Measurements from ENCODE around the gene HERC4. TPM values are rescaled to one million over a fixed set of nuclear protein-coding genes. Genes with fewer than 3 reads are reported as not detected.

Gene HERC4
- total and polyA plus RNA-seq, 7 experiments from 2014 or later = 21.2 to 113 (median 71.6) TPM

- intact Hi-C loops (cut with micrococcal nuclease) = no loop called here
- CTCF ChIA-PET = no interaction called here
- Histone ChIP-seq H3K27ac (ENCODE audit: low read depth, low read length) (no peak overlapping the region), H3K4me3 (ENCODE audit: low read length) (no peak overlapping the region), H3K4me1 (ENCODE audit: control insufficient read depth in 2 of 2, insufficient read depth in 2 of 2, low read length in 2 of 2) (no peaks in the 10 kb centered on the region), H3K36me3 (ENCODE audit: control insufficient read depth in 2 of 3, insufficient read depth in 3 of 3, low read length in 3 of 3) (peaks cover 0 to 29% (median 7%) of the 10 kb centered on the region in 3 experiments), H3K9me3 (ENCODE audit: control insufficient read depth in 2 of 3, low read length in 3 of 3) (no peaks in the 10 kb centered on the region), H3K27me3 (ENCODE audit: control insufficient read depth in 2 of 2, insufficient read depth in 2 of 2, low read length in 2 of 2) (no peaks in the 10 kb centered on the region)
- peaks cover 0 to 36% (median 15%) of the 10 kb centered on the region in 5 donors for H3K36me3 Mint-ChIP-seq
- DNase-seq = no peak
- POLR2A ChIA-PET = no interaction called here
- no peaks in the 10 kb centered on the region for H3K9me3 Mint-ChIP-seq
- no peaks in the 10 kb centered on the region for H3K27me3 Mint-ChIP-seq
- no peak for ATAC-seq
- H3K4me3 Mint-ChIP-seq = no peak overlapping the region
- peaks cover 0 to under 1% (median 0%) of the 10 kb centered on the region in 7 donors for H3K4me1 Mint-ChIP-seq
- H3K27ac Mint-ChIP-seq = peak overlapping the region in 1 of 9 donors; percentile 24
Observed at GRCh38 chr10:67923551-67923950, 151.5 kb downstream of the HERC4 start.

GRCh38 chr10:67921065-67921464, 154.0 kb downstream of the HERC4 start:
- ChIA-PET CTCF (interaction anchor here (1.0 kb wide), 1 partner anchor 9 kb away, joined by 3 read pairs; no protein-coding TSS in a partner anchor), POLR2A (no interaction called here)
- intact Hi-C loops (cut with micrococcal nuclease) = no loop called here
- H3K4me3 ChIP-seq (ENCODE audit: low read length) = no peak overlapping the region
- no peaks in the 10 kb centered on the region for H3K27me3 Mint-ChIP-seq
- H3K9me3 ChIP-seq (ENCODE audit: control insufficient read depth in 2 of 3, low read length in 3 of 3) = no peaks in the 10 kb centered on the region
- no peak overlapping the region for H3K4me3 Mint-ChIP-seq
- H3K36me3 Mint-ChIP-seq = peaks cover 0 to 38% (median 14%) of the 10 kb centered on the region in 5 donors
- H3K27me3 ChIP-seq (ENCODE audit: control insufficient read depth in 2 of 2, insufficient read depth in 2 of 2, low read length in 2 of 2) = no peaks in the 10 kb centered on the region
- no peaks in the 10 kb centered on the region for H3K9me3 Mint-ChIP-seq
- H3K4me1 ChIP-seq (ENCODE audit: control insufficient read depth in 2 of 2, insufficient read depth in 2 of 2, low read length in 2 of 2) = no peaks in the 10 kb centered on the region
- no peak for ATAC-seq
- no peak for DNase-seq
- peaks cover 0 to 11% (median 8%) of the 10 kb centered on the region in 7 donors for H3K4me1 Mint-ChIP-seq
- H3K36me3 ChIP-seq (ENCODE audit: control insufficient read depth in 2 of 3, insufficient read depth in 3 of 3, low read length in 3 of 3) = peaks cover 0 to 14% (median 7%) of the 10 kb centered on the region in 3 experiments
- H3K27ac ChIP-seq (ENCODE audit: low read depth, low read length) = no peak overlapping the region
- H3K27ac Mint-ChIP-seq = peak overlapping the region in 6 of 9 donors; percentile 2 to 57 (median 16)

- CTCF ChIA-PET = interaction anchor here (0.9 kb wide), 1 partner anchor 62 kb away, joined by 3 read pairs; no protein-coding TSS in a partner anchor
- Mint-ChIP-seq H3K36me3 (peaks cover 7 to 42% (median 26%) of the 10 kb centered on the region in 5 donors), H3K27me3 (no peaks in the 10 kb centered on the region), H3K4me1 (peaks cover 8 to 24% (median 23%) of the 10 kb centered on the region in 7 donors), H3K4me3 (no peak overlapping the region), H3K27ac (peak overlapping the region in 3 of 9 donors; percentile 22 to 32 (median 25)), H3K9me3 (peaks cover 0 to 2% (median 0%) of the 10 kb centered on the region in 11 donors)
- Histone ChIP-seq H3K27me3 (ENCODE audit: control insufficient read depth in 2 of 2, insufficient read depth in 2 of 2, low read length in 2 of 2) (no peaks in the 10 kb centered on the region), H3K36me3 (ENCODE audit: control insufficient read depth in 2 of 3, insufficient read depth in 3 of 3, low read length in 3 of 3) (peaks cover 5 to 23% (median 7%) of the 10 kb centered on the region in 3 experiments), H3K4me1 (ENCODE audit: control insufficient read depth in 2 of 2, insufficient read depth in 2 of 2, low read length in 2 of 2) (no peaks in the 10 kb centered on the region), H3K9me3 (ENCODE audit: control insufficient read depth in 2 of 3, low read length in 3 of 3) (no peaks in the 10 kb centered on the region), H3K27ac (ENCODE audit: low read depth, low read length) (no peak overlapping the region), H3K4me3 (ENCODE audit: low read length) (no peak overlapping the region)
- ATAC-seq (no peak), DNase-seq (no peak)
- POLR2A ChIA-PET = no interaction called here
- intact Hi-C loops (cut with micrococcal nuclease) = loop anchor here (5.0 to 10.0 kb wide), 2 partner anchors 60 to 1733 kb away; no protein-coding TSS in a partner anchor
Observed at GRCh38 chr10:67917679-67918078, 157.4 kb downstream of the HERC4 start.

GRCh38 chr10:67917169-67917568, 157.9 kb downstream of the HERC4 start:
- no peak for ATAC-seq
- POLR2A ChIA-PET = no interaction called here
- Histone ChIP-seq H3K27me3 (ENCODE audit: control insufficient read depth in 2 of 2, insufficient read depth in 2 of 2, low read length in 2 of 2) (no peaks in the 10 kb centered on the region), H3K27ac (ENCODE audit: low read depth, low read length) (no peak overlapping the region), H3K4me3 (ENCODE audit: low read length) (no peak overlapping the region), H3K9me3 (ENCODE audit: control insufficient read depth in 2 of 3, low read length in 3 of 3) (no peaks in the 10 kb centered on the region), H3K4me1 (ENCODE audit: control insufficient read depth in 2 of 2, insufficient read depth in 2 of 2, low read length in 2 of 2) (no peaks in the 10 kb centered on the region), H3K36me3 (ENCODE audit: control insufficient read depth in 2 of 3, insufficient read depth in 3 of 3, low read length in 3 of 3) (peaks cover 7 to 29% (median 11%) of the 10 kb centered on the region in 3 experiments)
- CTCF ChIA-PET = no interaction called here
- Mint-ChIP-seq H3K9me3 (peaks cover 0 to 2% (median 0%) of the 10 kb centered on the region in 11 donors), H3K27me3 (no peaks in the 10 kb centered on the region), H3K36me3 (peaks cover 12 to 46% (median 30%) of the 10 kb centered on the region in 5 donors), H3K4me1 (peaks cover 11 to 29% (median 28%) of the 10 kb centered on the region in 7 donors), H3K27ac (peak overlapping the region in 4 of 9 donors; percentile 3 to 32 (median 16)), H3K4me3 (no peak overlapping the region)
- no peak for DNase-seq
- intact Hi-C loops (cut with micrococcal nuclease) = loop anchor here (5.0 to 10.0 kb wide), 2 partner anchors 60 to 1732 kb away; no protein-coding TSS in a partner anchor

GRCh38 chr10:67914777-67915340, 160.2 kb downstream of the HERC4 start:
- H3K4me3 ChIP-seq (ENCODE audit: low read length) = no peak overlapping the region
- H3K36me3 ChIP-seq (ENCODE audit: control insufficient read depth in 2 of 3, insufficient read depth in 3 of 3, low read length in 3 of 3) = peaks cover 11 to 45% (median 12%) of the 10 kb centered on the region in 3 experiments
- ATAC-seq (no peak), DNase-seq (no peak)
- intact Hi-C loops (cut with micrococcal nuclease) = loop anchor here (5.0 to 10.0 kb wide), 2 partner anchors 58 to 1730 kb away; no protein-coding TSS in a partner anchor
- H3K4me1 Mint-ChIP-seq = peaks cover 12 to 33% (median 29%) of the 10 kb centered on the region in 7 donors
- no peak overlapping the region for H3K27ac ChIP-seq (ENCODE audit: low read depth, low read length)
- ChIA-PET POLR2A (no interaction called here), CTCF (no interaction called here)
- peaks cover 0 to 2% (median 0%) of the 10 kb centered on the region in 11 donors for H3K9me3 Mint-ChIP-seq
- peaks cover 12 to 54% (median 38%) of the 10 kb centered on the region in 5 donors for H3K36me3 Mint-ChIP-seq
- no peaks in the 10 kb centered on the region for H3K9me3 ChIP-seq (ENCODE audit: control insufficient read depth in 2 of 3, low read length in 3 of 3)
- H3K27me3 ChIP-seq (ENCODE audit: control insufficient read depth in 2 of 2, insufficient read depth in 2 of 2, low read length in 2 of 2) = no peaks in the 10 kb centered on the region
- H3K4me3 Mint-ChIP-seq = no peak overlapping the region
- H3K4me1 ChIP-seq (ENCODE audit: control insufficient read depth in 2 of 2, insufficient read depth in 2 of 2, low read length in 2 of 2) = no peaks in the 10 kb centered on the region
- no peaks in the 10 kb centered on the region for H3K27me3 Mint-ChIP-seq
- H3K27ac Mint-ChIP-seq = peak overlapping the region in 6 of 9 donors; percentile 0 to 76 (median 54)

- Mint-ChIP-seq H3K36me3 (peaks cover 22 to 62% (median 49%) of the 10 kb centered on the region in 5 donors), H3K27me3 (no peaks in the 10 kb centered on the region), H3K4me1 (peaks cover 14 to 47% (median 27%) of the 10 kb centered on the region in 7 donors), H3K9me3 (peaks cover 0 to 3% (median 0%) of the 10 kb centered on the region in 11 donors), H3K4me3 (no peak overlapping the region), H3K27ac (peak overlapping the region; percentile 6 to 69 (median 36))
- DNase-seq = no peak
- Histone ChIP-seq H3K27me3 (ENCODE audit: control insufficient read depth in 2 of 2, insufficient read depth in 2 of 2, low read length in 2 of 2) (no peaks in the 10 kb centered on the region), H3K4me3 (ENCODE audit: low read length) (no peak overlapping the region), H3K9me3 (ENCODE audit: control insufficient read depth in 2 of 3, low read length in 3 of 3) (no peaks in the 10 kb centered on the region), H3K27ac (ENCODE audit: low read depth, low read length) (no peak overlapping the region), H3K4me1 (ENCODE audit: control insufficient read depth in 2 of 2, insufficient read depth in 2 of 2, low read length in 2 of 2) (no peaks in the 10 kb centered on the region), H3K36me3 (ENCODE audit: control insufficient read depth in 2 of 3, insufficient read depth in 3 of 3, low read length in 3 of 3) (peaks cover 12 to 65% (median 19%) of the 10 kb centered on the region in 3 experiments)
- no peak for ATAC-seq
- ChIA-PET POLR2A (interaction anchor here (2.2 kb wide), 1 partner anchor 29 kb away, joined by 7 read pairs; the partner anchor contains the start of gene SIRT1), CTCF (interaction anchor here (1.3 kb wide), 1 partner anchor 8 kb away, joined by 3 read pairs; no protein-coding TSS in a partner anchor)
- intact Hi-C loops (cut with micrococcal nuclease) = loop anchor here in 1 of 2 donors (10.0 kb wide), 1 partner anchor 1728 kb away; no protein-coding TSS in a partner anchor
Observed at GRCh38 chr10:67912331-67912946, 162.6 kb downstream of the HERC4 start.
